HEK293 (cell line): Measurements from ENCODE around the gene PDLIM4.

Experiments used
- EGR2 ChIP-seq: fragments of 450-650 bp; formaldehyde crosslinking; IDR thresholded peaks from 2 replicates; pipeline ENCODE4 v1.5.1; 2016; ENCODE audit warnings: low read depth, missing biosample characterization, missing genetic modification characterization
- HOXA7 ChIP-seq: sonication (generic); formaldehyde crosslinking; IDR thresholded peaks from 2 replicates; pipeline ENCODE4 v1.8.1; 2022; ENCODE audit warnings: missing genetic modification reagents, borderline replicate concordance
- HOXC10 ChIP-seq: sonication (generic); formaldehyde crosslinking; IDR thresholded peaks from 2 replicates; pipeline ENCODE4 v1.8.1; 2023; ENCODE audit warnings: mild to moderate bottlenecking, missing genetic modification reagents
- MZF1 ChIP-seq: fragments of 450-650 bp; formaldehyde crosslinking; IDR thresholded peaks from 2 replicates; pipeline ENCODE4 v1.5.1; 2017; ENCODE audit warnings: missing biosample characterization, missing genetic modification characterization, borderline replicate concordance
- REPIN1 ChIP-seq: fragments of 450-650 bp; formaldehyde crosslinking; IDR thresholded peaks from 2 replicates; pipeline ENCODE4 v1.5.1; 2017; ENCODE audit warnings: missing biosample characterization, missing genetic modification characterization, low read depth
- SALL2 ChIP-seq: fragments of 450-650 bp; formaldehyde crosslinking; IDR thresholded peaks from 2 replicates; pipeline ENCODE4 v1.5.0; 2017; ENCODE audit warnings: missing biosample characterization, mild to moderate bottlenecking, missing genetic modification characterization, borderline replicate concordance
- SP2 ChIP-seq: fragments of 450-650 bp; formaldehyde crosslinking; IDR thresholded peaks from 2 replicates; pipeline ENCODE4 v1.5.1; 2016; ENCODE audit warnings: missing biosample characterization, missing genetic modification characterization
- ZBTB20 ChIP-seq: fragments of 450-650 bp; formaldehyde crosslinking; IDR thresholded peaks from 2 replicates; pipeline ENCODE4 v1.5.1; 2016; ENCODE audit warnings: missing biosample characterization, missing genetic modification characterization
- ZBTB7A ChIP-seq: fragments of 450-650 bp; formaldehyde crosslinking; IDR thresholded peaks from 2 replicates; pipeline ENCODE4 v1.5.1; 2016; ENCODE audit warnings: low read depth, missing biosample characterization, missing genetic modification characterization
- ZNF138 ChIP-seq: fragments of 450-650 bp; formaldehyde crosslinking; IDR thresholded peaks from 2 replicates; pipeline ENCODE4 v1.5.1; 2016; ENCODE audit warnings: missing biosample characterization, missing genetic modification characterization, borderline replicate concordance
- ZNF175 ChIP-seq: fragments of 450-650 bp; formaldehyde crosslinking; IDR thresholded peaks from 2 replicates; pipeline ENCODE4 v1.5.1; 2016; ENCODE audit warnings: missing biosample characterization, missing genetic modification characterization
- ZNF221 ChIP-seq: fragments of 450-650 bp; formaldehyde crosslinking; IDR thresholded peaks from 2 replicates; pipeline ENCODE4 v1.5.1; 2017; ENCODE audit warnings: missing biosample characterization, missing genetic modification characterization, borderline replicate concordance
- ZNF266 ChIP-seq: fragments of 450-650 bp; formaldehyde crosslinking; IDR thresholded peaks from 2 replicates; pipeline ENCODE4 v1.5.1; 2016; ENCODE audit warnings: missing biosample characterization, missing genetic modification characterization, low read depth
- ZNF423 ChIP-seq: fragments of 450-650 bp; formaldehyde crosslinking; IDR thresholded peaks from 2 replicates; pipeline ENCODE4 v1.5.1; 2016; ENCODE audit warnings: missing biosample characterization, missing genetic modification characterization
- ZNF521 ChIP-seq: fragments of 450-650 bp; formaldehyde crosslinking; IDR thresholded peaks from 2 replicates; pipeline ENCODE4 v1.5.1; 2017; ENCODE audit warnings: missing biosample characterization, mild to moderate bottlenecking, missing genetic modification characterization
- ZNF529 ChIP-seq: fragments of 450-650 bp; formaldehyde crosslinking; IDR thresholded peaks from 2 replicates; pipeline ENCODE4 v1.5.1; 2017; ENCODE audit warnings: missing genetic modification characterization, missing biosample characterization; ENCODE audit not compliant: insufficient replicate concordance
- ZNF544 ChIP-seq: fragments of 450-650 bp; formaldehyde crosslinking; IDR thresholded peaks from 2 replicates; pipeline ENCODE4 v1.5.0; 2017; ENCODE audit warnings: missing biosample characterization, missing genetic modification characterization
- ZNF561 ChIP-seq: fragments of 450-650 bp; IDR thresholded peaks from 2 replicates; pipeline ENCODE4 v1.5.1; 2018; ENCODE audit warnings: missing biosample characterization, missing genetic modification characterization, borderline replicate concordance
- ZNF664 ChIP-seq: fragments of 450-650 bp; formaldehyde crosslinking; IDR thresholded peaks from 2 replicates; pipeline ENCODE4 v1.5.1; 2016; ENCODE audit warnings: missing biosample characterization, missing genetic modification characterization
- ZNF670 ChIP-seq: fragments of 450-650 bp; formaldehyde crosslinking; IDR thresholded peaks from 2 replicates; pipeline ENCODE4 v1.5.1; 2016; ENCODE audit warnings: missing biosample characterization, missing genetic modification characterization, low read depth
- ZNF677 ChIP-seq: fragments of 450-650 bp; IDR thresholded peaks from 2 replicates; pipeline ENCODE4 v1.5.0; 2018; ENCODE audit warnings: missing biosample characterization, mild to moderate bottlenecking, missing genetic modification characterization, moderate library complexity
- ZNF707 ChIP-seq: fragments of 450-650 bp; formaldehyde crosslinking; IDR thresholded peaks from 2 replicates; pipeline ENCODE4 v1.5.1; 2016; ENCODE audit warnings: missing biosample characterization, missing genetic modification characterization
- ZNF768 ChIP-seq: fragments of 450-650 bp; formaldehyde crosslinking; IDR thresholded peaks from 2 replicates; pipeline ENCODE4 v1.5.1; 2018; ENCODE audit warnings: missing biosample characterization, mild to moderate bottlenecking, missing genetic modification characterization
- ZNF776 ChIP-seq: fragments of 450-650 bp; formaldehyde crosslinking; IDR thresholded peaks from 2 replicates; pipeline ENCODE4 v1.5.0; 2017; ENCODE audit warnings: missing biosample characterization, missing genetic modification characterization, borderline replicate concordance
- ZSCAN30 ChIP-seq: fragments of 450-650 bp; IDR thresholded peaks from 2 replicates; pipeline ENCODE4 v1.5.1; 2018; ENCODE audit warnings: missing biosample characterization, mild to moderate bottlenecking, missing genetic modification characterization, moderate library complexity
- TF ChIP-seq, protein P1 (sequence below): fragments of 450-650 bp; formaldehyde crosslinking; IDR thresholded peaks from 2 replicates; pipeline ENCODE4 v1.5.1; 2016; ENCODE audit warnings: missing biosample characterization, missing genetic modification characterization
- TF ChIP-seq, protein P2 (sequence below): fragments of 450-650 bp; formaldehyde crosslinking; IDR thresholded peaks from 2 replicates; pipeline ENCODE4 v1.5.1; 2017; ENCODE audit warnings: missing biosample characterization, mild to moderate bottlenecking, missing genetic modification characterization, moderate library complexity
- TF ChIP-seq, protein P3 (sequence below): fragments of 450-650 bp; formaldehyde crosslinking; optimal IDR thresholded peaks from 2 replicates; pipeline ENCODE3; 2016; ENCODE audit warnings: missing biosample characterization, mild to moderate bottlenecking, missing genetic modification characterization
- TF ChIP-seq, protein P4 (sequence below): fragments of 450-650 bp; formaldehyde crosslinking; conservative IDR thresholded peaks from 2 replicates; pipeline ENCODE4 v1.5.1; 2016; ENCODE audit warnings: low read depth, missing biosample characterization, missing genetic modification characterization

PDLIM4 gene

DNA sequence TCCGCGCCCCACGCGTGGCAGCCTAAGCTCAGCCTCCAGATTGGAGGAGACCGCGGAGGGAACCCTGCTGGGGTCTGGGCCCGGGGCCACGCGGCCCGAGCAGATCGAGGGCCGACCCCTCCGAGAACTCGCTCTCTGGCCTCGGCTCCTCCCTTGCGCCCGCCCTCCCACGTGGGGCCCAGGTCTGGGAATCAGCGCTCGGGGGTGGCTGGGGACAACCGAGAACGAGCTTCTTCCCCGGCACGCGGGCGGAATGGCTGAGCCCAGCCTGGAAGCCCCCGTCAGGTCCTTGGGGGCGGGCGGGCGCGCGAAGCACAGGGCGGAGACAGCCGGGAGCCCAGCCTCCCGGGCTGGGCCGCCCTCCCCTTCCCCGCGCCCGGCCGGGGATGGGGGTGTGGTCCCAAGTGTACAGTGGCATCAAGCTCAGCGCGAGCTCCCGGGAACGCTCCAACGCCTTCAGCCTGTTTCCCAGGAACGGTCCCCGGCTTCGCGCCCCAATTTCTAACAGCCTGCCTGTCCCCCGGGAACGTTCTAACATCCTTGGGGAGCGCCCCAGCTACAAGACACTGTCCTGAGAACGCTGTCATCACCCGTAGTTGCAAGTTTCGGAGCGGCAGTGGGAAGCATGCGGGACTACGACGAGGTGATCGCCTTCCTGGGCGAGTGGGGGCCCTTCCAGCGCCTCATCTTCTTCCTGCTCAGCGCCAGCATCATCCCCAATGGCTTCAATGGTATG is 36.7 kb downstream of the PDLIM4 start, which contains the start of gene SLC22A4 (continued):
- no peak for TF ChIP-seq ZNF423 (tag by site-specific recombination)
- TF ChIP-seq REPIN1 = no peak
- TF ChIP-seq, protein P1, sequence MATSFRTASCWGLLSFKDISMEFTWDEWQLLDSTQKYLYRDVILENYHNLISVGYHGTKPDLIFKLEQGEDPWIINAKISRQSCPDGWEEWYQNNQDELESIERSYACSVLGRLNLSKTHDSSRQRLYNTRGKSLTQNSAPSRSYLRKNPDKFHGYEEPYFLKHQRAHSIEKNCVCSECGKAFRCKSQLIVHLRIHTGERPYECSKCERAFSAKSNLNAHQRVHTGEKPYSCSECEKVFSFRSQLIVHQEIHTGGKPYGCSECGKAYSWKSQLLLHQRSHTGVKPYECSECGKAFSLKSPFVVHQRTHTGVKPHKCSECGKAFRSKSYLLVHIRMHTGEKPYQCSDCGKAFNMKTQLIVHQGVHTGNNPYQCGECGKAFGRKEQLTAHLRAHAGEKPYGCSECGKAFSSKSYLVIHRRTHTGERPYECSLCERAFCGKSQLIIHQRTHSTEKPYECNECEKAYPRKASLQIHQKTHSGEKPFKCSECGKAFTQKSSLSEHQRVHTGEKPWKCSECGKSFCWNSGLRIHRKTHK = no peak
- TF ChIP-seq ZBTB20 (tag by site-specific recombination) = peak; percentile 95
- TF ChIP-seq, protein P2, sequence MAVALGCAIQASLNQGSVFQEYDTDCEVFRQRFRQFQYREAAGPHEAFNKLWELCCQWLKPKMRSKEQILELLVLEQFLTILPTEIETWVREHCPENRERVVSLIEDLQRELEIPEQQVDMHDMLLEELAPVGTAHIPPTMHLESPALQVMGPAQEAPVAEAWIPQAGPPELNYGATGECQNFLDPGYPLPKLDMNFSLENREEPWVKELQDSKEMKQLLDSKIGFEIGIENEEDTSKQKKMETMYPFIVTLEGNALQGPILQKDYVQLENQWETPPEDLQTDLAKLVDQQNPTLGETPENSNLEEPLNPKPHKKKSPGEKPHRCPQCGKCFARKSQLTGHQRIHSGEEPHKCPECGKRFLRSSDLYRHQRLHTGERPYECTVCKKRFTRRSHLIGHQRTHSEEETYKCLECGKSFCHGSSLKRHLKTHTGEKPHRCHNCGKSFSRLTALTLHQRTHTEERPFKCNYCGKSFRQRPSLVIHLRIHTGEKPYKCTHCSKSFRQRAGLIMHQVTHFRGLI (tag by site-specific recombination) = peak; percentile 88
- no peak for TF ChIP-seq HOXA7
- TF ChIP-seq ZNF529 (tag by site-specific recombination) = no peak
- TF ChIP-seq ZNF521 (tag by site-specific recombination) = no peak
- no peak for TF ChIP-seq HOXC10 (CRISPR knock-in tag)
- no peak for TF ChIP-seq ZNF707
- no peak for TF ChIP-seq ZNF266 (tag by site-specific recombination)
- no peak for TF ChIP-seq ZNF677 (tag by site-specific recombination)
- TF ChIP-seq ZNF221 (tag by site-specific recombination) = no peak
- peak; percentile 73; the same call in 1 of the 2 replicates for TF ChIP-seq ZNF561
- no peak for TF ChIP-seq ZNF544
- TF ChIP-seq ZBTB7A (tag by site-specific recombination) = 0 out of 2 replicates have a peak, but pooled peaks have one; percentile 11
- peak; percentile 47; the same call in 1 of the 2 replicates for TF ChIP-seq EGR2
- TF ChIP-seq, protein P3, sequence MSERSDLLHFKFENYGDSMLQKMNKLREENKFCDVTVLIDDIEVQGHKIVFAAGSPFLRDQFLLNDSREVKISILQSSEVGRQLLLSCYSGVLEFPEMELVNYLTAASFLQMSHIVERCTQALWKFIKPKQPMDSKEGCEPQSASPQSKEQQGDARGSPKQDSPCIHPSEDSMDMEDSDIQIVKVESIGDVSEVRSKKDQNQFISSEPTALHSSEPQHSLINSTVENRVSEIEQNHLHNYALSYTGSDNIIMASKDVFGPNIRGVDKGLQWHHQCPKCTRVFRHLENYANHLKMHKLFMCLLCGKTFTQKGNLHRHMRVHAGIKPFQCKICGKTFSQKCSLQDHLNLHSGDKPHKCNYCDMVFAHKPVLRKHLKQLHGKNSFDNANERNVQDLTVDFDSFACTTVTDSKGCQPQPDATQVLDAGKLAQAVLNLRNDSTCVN (tag by site-specific recombination) = peak; percentile 93
- TF ChIP-seq ZNF138 (tag by site-specific recombination) = no peak
- peak; percentile 75 for TF ChIP-seq ZSCAN30 (tag by site-specific recombination)
- TF ChIP-seq MZF1 (tag by site-specific recombination) = no peak
- TF ChIP-seq, protein P4, sequence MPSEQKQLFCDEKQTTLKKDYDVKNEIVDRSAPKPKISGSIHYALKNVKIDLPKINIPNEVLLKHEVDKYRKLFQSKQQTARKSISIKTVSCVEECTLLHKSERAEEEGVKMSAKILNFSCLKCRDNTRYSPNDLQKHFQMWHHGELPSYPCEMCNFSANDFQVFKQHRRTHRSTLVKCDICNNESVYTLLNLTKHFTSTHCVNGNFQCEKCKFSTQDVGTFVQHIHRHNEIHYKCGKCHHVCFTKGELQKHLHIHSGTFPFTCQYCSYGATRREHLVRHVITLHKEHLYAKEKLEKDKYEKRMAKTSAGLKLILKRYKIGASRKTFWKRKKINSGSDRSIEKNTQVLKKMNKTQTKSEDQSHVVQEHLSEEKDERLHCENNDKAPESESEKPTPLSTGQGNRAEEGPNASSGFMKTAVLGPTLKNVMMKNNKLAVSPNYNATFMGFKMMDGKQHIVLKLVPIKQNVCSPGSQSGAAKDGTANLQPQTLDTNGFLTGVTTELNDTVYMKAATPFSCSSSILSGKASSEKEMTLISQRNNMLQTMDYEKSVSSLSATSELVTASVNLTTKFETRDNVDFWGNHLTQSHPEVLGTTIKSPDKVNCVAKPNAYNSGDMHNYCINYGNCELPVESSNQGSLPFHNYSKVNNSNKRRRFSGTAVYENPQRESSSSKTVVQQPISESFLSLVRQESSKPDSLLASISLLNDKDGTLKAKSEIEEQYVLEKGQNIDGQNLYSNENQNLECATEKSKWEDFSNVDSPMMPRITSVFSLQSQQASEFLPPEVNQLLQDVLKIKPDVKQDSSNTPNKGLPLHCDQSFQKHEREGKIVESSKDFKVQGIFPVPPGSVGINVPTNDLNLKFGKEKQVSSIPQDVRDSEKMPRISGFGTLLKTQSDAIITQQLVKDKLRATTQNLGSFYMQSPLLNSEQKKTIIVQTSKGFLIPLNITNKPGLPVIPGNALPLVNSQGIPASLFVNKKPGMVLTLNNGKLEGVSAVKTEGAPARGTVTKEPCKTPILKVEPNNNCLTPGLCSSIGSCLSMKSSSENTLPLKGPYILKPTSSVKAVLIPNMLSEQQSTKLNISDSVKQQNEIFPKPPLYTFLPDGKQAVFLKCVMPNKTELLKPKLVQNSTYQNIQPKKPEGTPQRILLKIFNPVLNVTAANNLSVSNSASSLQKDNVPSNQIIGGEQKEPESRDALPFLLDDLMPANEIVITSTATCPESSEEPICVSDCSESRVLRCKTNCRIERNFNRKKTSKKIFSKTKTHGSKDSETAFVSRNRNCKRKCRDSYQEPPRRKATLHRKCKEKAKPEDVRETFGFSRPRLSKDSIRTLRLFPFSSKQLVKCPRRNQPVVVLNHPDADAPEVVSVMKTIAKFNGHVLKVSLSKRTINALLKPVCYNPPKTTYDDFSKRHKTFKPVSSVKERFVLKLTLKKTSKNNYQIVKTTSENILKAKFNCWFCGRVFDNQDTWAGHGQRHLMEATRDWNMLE (tag by site-specific recombination) = no peak
- TF ChIP-seq SALL2 (tag by site-specific recombination) = no peak
- peak; percentile 88 for TF ChIP-seq SP2 (tag by site-specific recombination)
- TF ChIP-seq ZNF175 (tag by site-specific recombination) = no peak
- no peak for TF ChIP-seq ZNF670 (tag by site-specific recombination)
- TF ChIP-seq ZNF664 = no peak
- TF ChIP-seq ZNF776 (tag by site-specific recombination) = no peak
- no peak for TF ChIP-seq ZNF768 (tag by site-specific recombination)
